SU-DHL-6 (cell line): Measurements from ENCODE around the gene PIK3R1.

Experiments
- EZH2phosphoT487 ChIP-seq: fragments of 200-600 bp; sonication (generic), shearing (Covaris generic); conservative IDR thresholded peaks from 2 replicates; pipeline ENCODE4 v1.6.1; 2018; ENCODE audit warnings: mild to moderate bottlenecking, antibody characterized with exemption, low read length, moderate library complexity, mixed read lengths
- TF ChIP-seq, protein P1 (sequence below): fragments of 200-600 bp; sonication (generic); IDR thresholded peaks from one replicate; pipeline ENCODE4 v1.5.1; 2017; ENCODE audit warnings: antibody characterized with exemption, mild to moderate bottlenecking, low read length, moderate library complexity; ENCODE audit not compliant: insufficient read depth, poor library complexity, severe bottlenecking

DNA sequence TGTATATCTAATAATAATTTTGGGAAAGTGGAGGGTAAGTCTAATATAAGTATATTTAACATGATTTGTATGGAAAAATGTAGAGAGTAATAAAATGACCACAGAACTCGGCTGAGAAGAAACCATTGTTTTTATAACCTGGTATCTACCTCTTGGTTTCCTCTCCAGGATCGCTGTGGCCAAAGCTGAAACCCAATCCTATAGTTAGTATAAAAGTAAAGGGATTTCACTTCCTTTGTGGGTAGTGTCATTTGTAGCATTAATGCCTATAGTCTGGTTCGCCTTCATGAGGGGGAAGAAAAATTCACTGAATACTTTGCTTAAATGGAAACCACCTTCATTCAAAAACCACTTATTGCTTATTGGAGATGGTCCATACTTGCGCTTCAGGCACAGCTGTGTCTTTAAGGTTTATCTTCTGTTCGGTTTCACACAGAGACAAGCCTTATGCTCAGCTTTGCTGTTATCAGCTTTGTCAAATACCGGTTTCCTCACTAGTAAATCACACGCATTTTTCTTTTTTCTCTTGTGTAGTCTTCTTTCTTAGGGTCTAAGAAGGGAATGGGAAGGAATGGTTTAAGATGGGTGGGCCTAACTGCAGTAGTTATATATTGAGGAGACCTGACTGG lies 12.1 kb downstream of the PIK3R1 start:
- TF ChIP-seq, protein P1, sequence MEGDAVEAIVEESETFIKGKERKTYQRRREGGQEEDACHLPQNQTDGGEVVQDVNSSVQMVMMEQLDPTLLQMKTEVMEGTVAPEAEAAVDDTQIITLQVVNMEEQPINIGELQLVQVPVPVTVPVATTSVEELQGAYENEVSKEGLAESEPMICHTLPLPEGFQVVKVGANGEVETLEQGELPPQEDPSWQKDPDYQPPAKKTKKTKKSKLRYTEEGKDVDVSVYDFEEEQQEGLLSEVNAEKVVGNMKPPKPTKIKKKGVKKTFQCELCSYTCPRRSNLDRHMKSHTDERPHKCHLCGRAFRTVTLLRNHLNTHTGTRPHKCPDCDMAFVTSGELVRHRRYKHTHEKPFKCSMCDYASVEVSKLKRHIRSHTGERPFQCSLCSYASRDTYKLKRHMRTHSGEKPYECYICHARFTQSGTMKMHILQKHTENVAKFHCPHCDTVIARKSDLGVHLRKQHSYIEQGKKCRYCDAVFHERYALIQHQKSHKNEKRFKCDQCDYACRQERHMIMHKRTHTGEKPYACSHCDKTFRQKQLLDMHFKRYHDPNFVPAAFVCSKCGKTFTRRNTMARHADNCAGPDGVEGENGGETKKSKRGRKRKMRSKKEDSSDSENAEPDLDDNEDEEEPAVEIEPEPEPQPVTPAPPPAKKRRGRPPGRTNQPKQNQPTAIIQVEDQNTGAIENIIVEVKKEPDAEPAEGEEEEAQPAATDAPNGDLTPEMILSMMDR, result no peak
- no peak for TF ChIP-seq EZH2phosphoT487
